GM23338 (cell line): ENCODE results near the gene ZNF346. TPM values are rescaled to one million over a fixed set of nuclear protein-coding genes. Genes with fewer than 3 reads are reported as not detected.

Experiments
- ATAC-seq: fragments of 200-7000 bp; cut with Tn5 transposase; 3 replicates; pipeline ENCODE4 v1.9.1; 2020
- DNase-seq: peaks from one replicate; pipeline ENCODE4 v3.0.0-alpha.2; 2015; ENCODE audit warnings: low spot score
- H2AFZ ChIP-seq: fragments of 200-600 bp; sonication (generic); 2 replicates; pipeline ENCODE4 v1.8.0; 2016; ENCODE audit warnings: antibody characterized with exemption, mild to moderate bottlenecking, moderate library complexity
- H3F3A ChIP-seq: fragments of 200-600 bp; sonication (generic); replicated peaks from 2 replicates; pipeline ENCODE4 v1.8.0; 2017; ENCODE audit warnings: antibody characterized with exemption, mixed run types, low read depth
- H3K27ac ChIP-seq: fragments of 200-600 bp; sonication (generic); 2 replicates; pipeline ENCODE4 v1.6.1; 2016; ENCODE audit warnings: low read depth
- H3K27me3 ChIP-seq: fragments of 200-600 bp; sonication (generic); 2 replicates; pipeline ENCODE4 v1.8.0; 2016; ENCODE audit warnings: mild to moderate bottlenecking, mixed run types, moderate library complexity; ENCODE audit not compliant: insufficient read depth
- H3K36me3 ChIP-seq: fragments of 200-600 bp; sonication (generic); 2 replicates; pipeline ENCODE4 v1.8.0; 2016; ENCODE audit warnings: mild to moderate bottlenecking; ENCODE audit not compliant: insufficient read depth
- H3K4me1 ChIP-seq: fragments of 200-600 bp; sonication (generic); 2 replicates; pipeline ENCODE4 v1.8.0; 2016; ENCODE audit warnings: mild to moderate bottlenecking, moderate library complexity; ENCODE audit not compliant: insufficient read depth
- H3K4me2 ChIP-seq: fragments of 200-600 bp; sonication (generic); 2 replicates; pipeline ENCODE4 v1.7.1; 2017; ENCODE audit warnings: mixed run types
- H3K4me3 ChIP-seq: fragments of 200-600 bp; sonication (generic); 2 replicates; pipeline ENCODE4 v1.6.1; 2016; ENCODE audit warnings: mixed run types
- H3K79me2 ChIP-seq: fragments of 200-600 bp; sonication (generic); replicated peaks from 2 replicates; pipeline ENCODE4 v1.8.0; 2017; ENCODE audit warnings: mild to moderate bottlenecking; ENCODE audit not compliant: insufficient read depth
- H3K9me2 ChIP-seq: fragments of 200-600 bp; sonication (generic); 2 replicates; pipeline ENCODE4 v1.8.0; 2017; ENCODE audit not compliant: insufficient read depth
- H4K20me1 ChIP-seq: fragments of 200-600 bp; sonication (generic); replicated peaks from 2 replicates; pipeline ENCODE4 v1.8.0; 2017; ENCODE audit warnings: mild to moderate bottlenecking; ENCODE audit not compliant: insufficient read depth
- H3K27ac Mint-ChIP-seq: 2 replicates; pipeline ENCODE4 v1.8.0; 2020; ENCODE audit warnings: inconsistent platforms, mild to moderate bottlenecking, moderate library complexity, mixed read lengths
- H3K27me3 Mint-ChIP-seq: 3 replicates; pipeline ENCODE4 v1.8.0; 2022; ENCODE audit warnings: low read depth, mild to moderate bottlenecking, moderate library complexity, mixed read lengths, inconsistent platforms; ENCODE audit not compliant: insufficient read depth, poor library complexity
- H3K36me3 Mint-ChIP-seq: 3 replicates; pipeline ENCODE4 v1.8.0; 2021; ENCODE audit warnings: low read depth, mild to moderate bottlenecking, inconsistent platforms, moderate library complexity, mixed read lengths
- H3K4me1 Mint-ChIP-seq: 3 replicates; pipeline ENCODE4 v1.8.0; 2020; ENCODE audit warnings: mild to moderate bottlenecking, inconsistent platforms, mixed read lengths
- H3K4me3 Mint-ChIP-seq: 3 replicates; pipeline ENCODE4 v1.8.0; 2021; ENCODE audit warnings: moderate library complexity, mild to moderate bottlenecking, inconsistent platforms, mixed read lengths
- H3K9me3 Mint-ChIP-seq: 3 replicates; pipeline ENCODE4 v1.8.0; 2020; ENCODE audit warnings: moderate library complexity, mild to moderate bottlenecking, inconsistent platforms, mixed read lengths
- CREB1 ChIP-seq: fragments of 250-450 bp; sonication (Bioruptor Pico); IDR thresholded peaks from 2 replicates; pipeline ENCODE4 v1.5.0; 2020; ENCODE audit warnings: low read depth, mild to moderate bottlenecking, moderate library complexity
- CTCF ChIP-seq, 2 experiments: fragments of 200-600 bp in 1 of 2; sonication (generic) in 1 of 2; conservative IDR thresholded peaks; 2 replicates each; pipeline versions ENCODE4 v1.5.1 to v1.6.1; 2016 to 2017; ENCODE audit warnings: antibody characterized with exemption in 2 of 2, low read depth in 2 of 2, mild to moderate bottlenecking in 2 of 2, moderate library complexity in 1 of 2
- EZH2 ChIP-seq: fragments of 200-600 bp; sonication (generic); IDR thresholded peaks from one replicate; pipeline ENCODE4 v1.8.0; 2017; ENCODE audit warnings: antibody characterized with exemption, mild to moderate bottlenecking, low read depth; ENCODE audit not compliant: unreplicated experiment
- EZH2phosphoT487 ChIP-seq: fragments of 200-600 bp; sonication (generic); IDR thresholded peaks from one replicate; pipeline ENCODE4 v1.8.1; 2018; ENCODE audit warnings: antibody characterized with exemption; ENCODE audit not compliant: unreplicated experiment
- JUNB ChIP-seq: IDR thresholded peaks from one replicate; pipeline ENCODE4 v1.6.1; 2016; ENCODE audit warnings: antibody characterized with exemption; ENCODE audit not compliant: unreplicated experiment
- NANOG ChIP-seq: IDR thresholded peaks from 2 replicates; pipeline ENCODE4 v1.6.1; 2016; ENCODE audit warnings: antibody characterized with exemption, borderline replicate concordance
- STAT1 ChIP-seq: IDR thresholded peaks from one replicate; pipeline ENCODE4 v1.6.1; 2016; ENCODE audit warnings: antibody characterized with exemption; ENCODE audit not compliant: unreplicated experiment
- ZNF114 ChIP-seq: fragments of 250-450 bp; sonication (Bioruptor Pico); IDR thresholded peaks from 2 replicates; pipeline ENCODE4 v1.5.0; 2020; ENCODE audit warnings: mild to moderate bottlenecking, moderate library complexity
- ZNF331 ChIP-seq: fragments of 250-450 bp; sonication (Bioruptor Pico); IDR thresholded peaks from 2 replicates; pipeline ENCODE4 v1.5.0; 2020; ENCODE audit warnings: low read depth, mild to moderate bottlenecking, moderate library complexity
- polyA plus RNA-seq: library from polyadenylated mRNA; unstranded; fragments of >200 nt; fragmentation: Nextera tagmentation; extraction: Ambion mirVana; gene quantifications from 2 replicates; pipeline ENCODE4 v1.2.1, GENCODE V29; 2016
- total RNA-seq: library from RNA; depleted of rRNA; stranded (reverse); fragments of >200 nt; shearing (Covaris generic); gene quantifications from 2 replicates; pipeline ENCODE4 v1.2.3, GENCODE V29; 2014
- TF ChIP-seq, protein P1 (sequence below): fragments of 250-450 bp; sonication (Bioruptor Pico); IDR thresholded peaks from 2 replicates; pipeline ENCODE4 v1.5.0; 2020; ENCODE audit warnings: mild to moderate bottlenecking, moderate library complexity

Gene ZNF346
- total and polyA plus RNA-seq, 2 experiments from 2014 or later = 11.0 to 27.2 TPM

DNA sequence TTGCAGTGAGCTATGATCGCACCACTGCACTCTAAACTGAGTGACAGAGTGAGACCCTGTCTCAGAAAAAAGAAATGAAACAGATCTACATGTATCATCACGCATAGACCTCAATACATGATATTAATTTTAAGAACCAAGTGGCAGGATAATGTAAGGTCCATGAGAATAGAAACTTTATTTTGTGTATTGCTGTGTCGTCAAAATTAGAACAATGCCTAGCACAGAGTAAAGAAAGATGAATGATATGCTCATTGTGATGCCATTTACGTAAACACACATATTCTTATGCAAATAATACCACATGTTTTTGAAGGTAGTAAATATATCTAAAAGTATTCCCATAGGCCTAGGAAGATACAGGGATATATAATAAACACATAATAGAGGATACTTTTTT lies 12.3 kb upstream of the ZNF346 start (continued):
- TF ChIP-seq, protein P1, sequence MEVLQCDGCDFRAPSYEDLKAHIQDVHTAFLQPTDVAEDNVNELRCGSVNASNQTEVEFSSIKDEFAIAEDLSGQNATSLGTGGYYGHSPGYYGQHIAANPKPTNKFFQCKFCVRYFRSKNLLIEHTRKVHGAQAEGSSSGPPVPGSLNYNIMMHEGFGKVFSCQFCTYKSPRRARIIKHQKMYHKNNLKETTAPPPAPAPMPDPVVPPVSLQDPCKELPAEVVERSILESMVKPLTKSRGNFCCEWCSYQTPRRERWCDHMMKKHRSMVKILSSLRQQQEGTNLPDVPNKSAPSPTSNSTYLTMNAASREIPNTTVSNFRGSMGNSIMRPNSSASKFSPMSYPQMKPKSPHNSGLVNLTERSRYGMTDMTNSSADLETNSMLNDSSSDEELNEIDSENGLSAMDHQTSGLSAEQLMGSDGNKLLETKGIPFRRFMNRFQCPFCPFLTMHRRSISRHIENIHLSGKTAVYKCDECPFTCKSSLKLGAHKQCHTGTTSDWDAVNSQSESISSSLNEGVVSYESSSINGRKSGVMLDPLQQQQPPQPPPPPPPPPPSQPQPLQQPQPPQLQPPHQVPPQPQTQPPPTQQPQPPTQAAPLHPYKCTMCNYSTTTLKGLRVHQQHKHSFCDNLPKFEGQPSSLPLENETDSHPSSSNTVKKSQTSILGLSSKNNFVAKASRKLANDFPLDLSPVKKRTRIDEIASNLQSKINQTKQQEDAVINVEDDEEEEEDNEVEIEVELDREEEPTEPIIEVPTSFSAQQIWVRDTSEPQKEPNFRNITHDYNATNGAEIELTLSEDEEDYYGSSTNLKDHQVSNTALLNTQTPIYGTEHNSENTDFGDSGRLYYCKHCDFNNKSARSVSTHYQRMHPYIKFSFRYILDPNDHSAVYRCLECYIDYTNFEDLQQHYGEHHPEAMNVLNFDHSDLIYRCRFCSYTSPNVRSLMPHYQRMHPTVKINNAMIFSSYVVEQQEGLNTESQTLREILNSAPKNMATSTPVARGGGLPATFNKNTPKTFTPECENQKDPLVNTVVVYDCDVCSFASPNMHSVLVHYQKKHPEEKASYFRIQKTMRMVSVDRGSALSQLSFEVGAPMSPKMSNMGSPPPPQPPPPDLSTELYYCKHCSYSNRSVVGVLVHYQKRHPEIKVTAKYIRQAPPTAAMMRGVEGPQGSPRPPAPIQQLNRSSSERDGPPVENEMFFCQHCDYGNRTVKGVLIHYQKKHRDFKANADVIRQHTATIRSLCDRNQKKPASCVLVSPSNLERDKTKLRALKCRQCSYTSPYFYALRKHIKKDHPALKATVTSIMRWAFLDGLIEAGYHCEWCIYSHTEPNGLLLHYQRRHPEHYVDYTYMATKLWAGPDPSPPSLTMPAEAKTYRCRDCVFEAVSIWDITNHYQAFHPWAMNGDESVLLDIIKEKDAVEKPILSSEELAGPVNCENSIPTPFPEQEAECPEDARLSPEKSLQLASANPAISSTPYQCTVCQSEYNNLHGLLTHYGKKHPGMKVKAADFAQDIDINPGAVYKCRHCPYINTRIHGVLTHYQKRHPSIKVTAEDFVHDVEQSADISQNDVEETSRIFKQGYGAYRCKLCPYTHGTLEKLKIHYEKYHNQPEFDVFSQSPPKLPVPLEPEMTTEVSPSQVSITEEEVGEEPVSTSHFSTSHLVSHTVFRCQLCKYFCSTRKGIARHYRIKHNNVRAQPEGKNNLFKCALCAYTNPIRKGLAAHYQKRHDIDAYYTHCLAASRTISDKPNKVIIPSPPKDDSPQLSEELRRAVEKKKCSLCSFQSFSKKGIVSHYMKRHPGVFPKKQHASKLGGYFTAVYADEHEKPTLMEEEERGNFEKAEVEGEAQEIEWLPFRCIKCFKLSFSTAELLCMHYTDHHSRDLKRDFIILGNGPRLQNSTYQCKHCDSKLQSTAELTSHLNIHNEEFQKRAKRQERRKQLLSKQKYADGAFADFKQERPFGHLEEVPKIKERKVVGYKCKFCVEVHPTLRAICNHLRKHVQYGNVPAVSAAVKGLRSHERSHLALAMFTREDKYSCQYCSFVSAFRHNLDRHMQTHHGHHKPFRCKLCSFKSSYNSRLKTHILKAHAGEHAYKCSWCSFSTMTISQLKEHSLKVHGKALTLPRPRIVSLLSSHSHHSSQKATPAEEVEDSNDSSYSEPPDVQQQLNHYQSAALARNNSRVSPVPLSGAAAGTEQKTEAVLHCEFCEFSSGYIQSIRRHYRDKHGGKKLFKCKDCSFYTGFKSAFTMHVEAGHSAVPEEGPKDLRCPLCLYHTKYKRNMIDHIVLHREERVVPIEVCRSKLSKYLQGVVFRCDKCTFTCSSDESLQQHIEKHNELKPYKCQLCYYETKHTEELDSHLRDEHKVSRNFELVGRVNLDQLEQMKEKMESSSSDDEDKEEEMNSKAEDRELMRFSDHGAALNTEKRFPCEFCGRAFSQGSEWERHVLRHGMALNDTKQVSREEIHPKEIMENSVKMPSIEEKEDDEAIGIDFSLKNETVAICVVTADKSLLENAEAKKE = no peak
- TF ChIP-seq CTCF (conservative IDR thresholded peaks at IDR 0.05; ENCODE audit: low read depth in 2 of 2) (no peak), ZNF331 (CRISPR knock-in tag) (no peak), EZH2phosphoT487 (no peak), NANOG (no peak), CREB1 (CRISPR knock-in tag) (no peak), JUNB (no peak), STAT1 (no peak)

- Histone ChIP-seq H3K4me2 (no peak overlapping the region), H4K20me1 (no peaks in the 10 kb centered on the region), H3K27me3 (no peaks in the 10 kb centered on the region), H3K4me1 (no peaks in the 10 kb centered on the region), H3K4me3 (no peak overlapping the region), H3K36me3 (no peaks in the 10 kb centered on the region), H3K9me2 (no peaks in the 10 kb centered on the region), H3K27ac (no peak overlapping the region), H3F3A (no peaks in the 10 kb centered on the region), H3K79me2 (no peaks in the 10 kb centered on the region), H2AFZ (no peak overlapping the region)
- Mint-ChIP-seq H3K9me3 (no peaks in the 10 kb centered on the region), H3K27ac (no peak overlapping the region), H3K4me3 (no peak overlapping the region), H3K4me1 (peaks cover 2% of the 10 kb centered on the region; the same call in 1 of the 3 replicates), H3K36me3 (no peaks in the 10 kb centered on the region), H3K27me3 (no peaks in the 10 kb centered on the region)
- DNase-seq (no peak), ATAC-seq (no peak)
- no peak for TF ChIP-seq EZH2phosphoT487
- TF ChIP-seq ZNF114 = no peak
- no peak for TF ChIP-seq NANOG
- TF ChIP-seq ZNF331 (CRISPR knock-in tag) = no peak
- no peak for TF ChIP-seq CREB1 (CRISPR knock-in tag)
- TF ChIP-seq EZH2 = no peak
Measured at GRCh38 chr5:177015156-177015555, 7.3 kb upstream of the ZNF346 start.
